ENCODE measurements around the gene RBMS1.

Gene RBMS1

DNA sequence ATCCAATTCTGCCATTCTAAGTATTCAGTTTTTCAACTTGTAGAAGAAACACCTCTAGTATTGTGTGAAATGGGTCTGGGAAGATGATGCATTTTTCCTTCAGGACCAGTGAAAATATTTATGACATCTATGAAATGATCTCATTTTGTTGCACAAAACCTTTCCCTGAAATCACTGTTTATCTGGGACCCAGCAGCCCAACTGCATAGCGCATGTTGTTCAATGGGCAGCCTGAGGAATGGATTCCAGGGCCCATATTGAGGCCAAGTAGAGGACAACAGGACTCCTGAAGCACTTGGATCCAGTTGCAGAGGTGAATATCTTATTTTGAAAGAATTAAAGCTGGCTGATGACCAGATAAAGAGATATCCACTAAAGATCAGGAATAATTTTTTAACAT is 7.3 kb downstream of the RBMS1 start:
- H3K9me3 ChIP-seq (ENCODE audit: control insufficient read depth, insufficient read depth, low read length): no peaks in the 10 kb centered on the region
- no peak for DNase-seq (ENCODE audit: low read depth, low spot score)
- H3K4me3 ChIP-seq (ENCODE audit: low read length): no peak overlapping the region
- no peaks in the 10 kb centered on the region for H3K36me3 ChIP-seq (ENCODE audit: control insufficient read depth, insufficient read depth, low read length)
- H3K27ac ChIP-seq (ENCODE audit: low read length): no peak overlapping the region
- no CpG with 5 or more reads among the region's 1 CpG for WGBS (ENCODE audit: insufficient coverage, insufficient read length)
- no peaks in the 10 kb centered on the region for H3K4me1 ChIP-seq (ENCODE audit: control insufficient read depth, insufficient read depth, low read length)
- H3K27me3 ChIP-seq (ENCODE audit: control insufficient read depth, insufficient read depth, low read length): no peaks in the 10 kb centered on the region

- H3K4me1 ChIP-seq (ENCODE audit: control insufficient read depth, insufficient read depth, low read length): no peaks in the 10 kb centered on the region
- DNase-seq (ENCODE audit: low read depth, low spot score): no peak
- H3K27ac ChIP-seq (ENCODE audit: low read length): no peak overlapping the region
These were observed 8.6 kb downstream of the RBMS1 start for GRCh38 chr2:160484859-160485520.

GRCh38 chr2:160482673-160483072 is 10.9 kb downstream of the RBMS1 start:
- no peaks in the 10 kb centered on the region for H3K27me3 ChIP-seq (ENCODE audit: control insufficient read depth, insufficient read depth, low read length)
- no peak overlapping the region for H3K27ac ChIP-seq (ENCODE audit: low read length)
- DNase-seq (ENCODE audit: low read depth, low spot score): no peak
- no peaks in the 10 kb centered on the region for H3K9me3 ChIP-seq (ENCODE audit: control insufficient read depth, insufficient read depth, low read length)
- no peaks in the 10 kb centered on the region for H3K36me3 ChIP-seq (ENCODE audit: control insufficient read depth, insufficient read depth, low read length)
- H3K4me3 ChIP-seq (ENCODE audit: low read length): no peak overlapping the region
- no CpG with 5 or more reads among the region's 2 CpGs for WGBS (ENCODE audit: insufficient coverage, insufficient read length)
- H3K4me1 ChIP-seq (ENCODE audit: control insufficient read depth, insufficient read depth, low read length): no peaks in the 10 kb centered on the region

More at GRCh38 chr2:160484859-160485520, 8.6 kb downstream of the RBMS1 start:
- H3K36me3 ChIP-seq (ENCODE audit: control insufficient read depth, insufficient read depth, low read length): no peaks in the 10 kb centered on the region
- WGBS (ENCODE audit: insufficient coverage, insufficient read length): no CpG with 5 or more reads among the region's 8 CpGs
- H3K9me3 ChIP-seq (ENCODE audit: control insufficient read depth, insufficient read depth, low read length): no peaks in the 10 kb centered on the region
- H3K27me3 ChIP-seq (ENCODE audit: control insufficient read depth, insufficient read depth, low read length): no peaks in the 10 kb centered on the region
- no peak overlapping the region for H3K4me3 ChIP-seq (ENCODE audit: low read length)

- Histone ChIP-seq H3K4me1 (ENCODE audit: control insufficient read depth, insufficient read depth, low read length) (peaks cover 3% of the 10 kb centered on the region), H3K9me3 (ENCODE audit: control insufficient read depth, insufficient read depth, low read length) (no peaks in the 10 kb centered on the region), H3K4me3 (ENCODE audit: low read length) (no peak overlapping the region), H3K36me3 (ENCODE audit: control insufficient read depth, insufficient read depth, low read length) (no peaks in the 10 kb centered on the region), H3K27me3 (ENCODE audit: control insufficient read depth, insufficient read depth, low read length) (no peaks in the 10 kb centered on the region), H3K27ac (ENCODE audit: low read length) (no peak overlapping the region)
- no peak for DNase-seq (ENCODE audit: low read depth, low spot score)
- WGBS (ENCODE audit: insufficient coverage, insufficient read length): no CpG with 5 or more reads among the region's 3 CpGs
These were observed 14.3 kb downstream of the RBMS1 start for GRCh38 chr2:160479269-160479668.

DNA sequence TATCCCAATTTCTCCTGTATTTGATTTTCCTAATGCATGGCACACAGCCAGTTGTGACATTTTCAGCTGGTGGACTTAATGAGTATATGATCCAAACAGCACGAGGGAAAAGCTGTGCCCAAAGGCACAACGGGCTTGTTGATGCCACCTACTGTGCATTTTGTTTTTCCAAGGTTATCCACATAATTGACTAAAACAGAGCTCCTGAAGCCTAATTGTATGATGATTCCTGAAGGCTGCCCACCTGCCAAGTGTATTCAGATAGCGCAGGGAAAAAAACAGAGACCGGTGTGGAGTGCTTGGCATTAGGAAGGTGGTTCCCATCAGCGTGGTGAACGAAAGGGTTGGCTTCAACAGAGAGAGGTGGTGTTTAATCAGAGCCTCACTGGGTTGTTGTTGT is 14.9 kb downstream of the RBMS1 start:
- no peak for DNase-seq (ENCODE audit: low read depth, low spot score)
- no peaks in the 10 kb centered on the region for H3K9me3 ChIP-seq (ENCODE audit: control insufficient read depth, insufficient read depth, low read length)
- no peaks in the 10 kb centered on the region for H3K27me3 ChIP-seq (ENCODE audit: control insufficient read depth, insufficient read depth, low read length)
- no peaks in the 10 kb centered on the region for H3K36me3 ChIP-seq (ENCODE audit: control insufficient read depth, insufficient read depth, low read length)
- H3K27ac ChIP-seq (ENCODE audit: low read length): no peak overlapping the region
- WGBS (ENCODE audit: insufficient coverage, insufficient read length): no CpG with 5 or more reads among the region's 6 CpGs
- H3K4me1 ChIP-seq (ENCODE audit: control insufficient read depth, insufficient read depth, low read length): peaks cover 3% of the 10 kb centered on the region
- no peak overlapping the region for H3K4me3 ChIP-seq (ENCODE audit: low read length)

DNA sequence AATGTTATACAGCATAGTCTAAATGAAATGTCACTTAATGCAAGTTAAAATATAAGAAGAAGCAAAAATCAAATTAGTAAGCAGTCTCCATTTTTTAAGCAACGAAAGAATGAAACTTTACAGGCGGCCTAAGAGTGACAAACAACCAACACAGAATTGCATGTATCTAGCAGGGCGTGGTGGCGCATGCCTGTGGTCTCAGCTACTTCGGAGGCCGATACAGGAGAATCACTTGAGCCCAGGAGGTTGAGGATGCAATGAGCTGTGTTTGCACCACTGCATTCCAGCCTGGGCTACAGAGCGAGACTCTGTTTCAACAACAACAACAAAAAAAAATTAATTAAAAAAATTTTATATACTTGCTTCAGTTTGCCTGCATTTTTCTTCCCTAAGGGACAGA is 16.6 kb downstream of the RBMS1 start:
- H3K9me3 ChIP-seq (ENCODE audit: control insufficient read depth, insufficient read depth, low read length): no peaks in the 10 kb centered on the region
- H3K27me3 ChIP-seq (ENCODE audit: control insufficient read depth, insufficient read depth, low read length): no peaks in the 10 kb centered on the region
- H3K4me1 ChIP-seq (ENCODE audit: control insufficient read depth, insufficient read depth, low read length): peaks cover 3% of the 10 kb centered on the region
- no peak for DNase-seq (ENCODE audit: low read depth, low spot score)
- H3K4me3 ChIP-seq (ENCODE audit: low read length): no peak overlapping the region
- H3K27ac ChIP-seq (ENCODE audit: low read length): no peak overlapping the region
- WGBS (ENCODE audit: insufficient coverage, insufficient read length): no CpG with 5 or more reads among the region's 7 CpGs
- H3K36me3 ChIP-seq (ENCODE audit: control insufficient read depth, insufficient read depth, low read length): no peaks in the 10 kb centered on the region

DNA sequence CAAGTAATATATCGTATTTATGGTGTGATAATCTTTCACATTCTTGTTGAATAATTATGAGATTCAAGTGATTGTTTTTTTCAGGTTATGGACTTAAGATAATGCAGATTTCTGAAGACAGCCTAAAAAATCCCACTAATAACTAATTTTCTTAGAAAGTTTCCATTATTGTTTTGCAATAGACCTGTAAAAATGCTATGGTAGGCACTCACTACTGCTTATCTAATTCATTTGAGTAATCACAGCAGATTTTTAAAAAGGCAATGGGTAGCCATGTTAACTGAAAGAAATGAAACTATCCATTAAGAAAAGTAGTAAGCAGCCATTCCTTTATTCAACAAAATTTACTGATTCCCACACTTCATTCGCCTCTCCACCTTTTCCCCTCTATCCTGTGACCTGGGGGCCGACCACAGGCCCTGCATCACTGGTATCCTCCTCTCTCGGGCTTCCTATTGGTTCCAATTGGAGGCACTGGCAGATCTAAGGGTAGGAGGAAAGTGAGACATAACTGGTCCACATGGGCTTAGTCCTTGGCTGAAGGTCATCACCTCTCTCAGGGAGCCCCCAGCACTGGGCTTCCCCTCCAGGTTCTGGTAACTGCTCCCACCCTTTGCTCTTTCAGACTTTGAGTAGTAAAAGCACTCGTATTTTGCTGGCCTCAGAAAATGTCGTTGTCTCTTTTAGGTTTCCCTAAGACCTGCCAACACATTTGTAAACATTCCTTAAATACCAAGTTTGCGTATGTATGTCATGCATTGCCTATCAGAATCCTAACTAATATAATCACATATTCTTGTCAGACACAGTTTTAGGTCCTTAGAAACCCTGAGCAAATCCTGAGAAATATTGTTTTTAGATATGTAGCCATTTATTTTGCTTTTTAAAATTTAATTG is 18.5 kb downstream of the RBMS1 start:
- Histone ChIP-seq H3K9me3 (ENCODE audit: control insufficient read depth, insufficient read depth, low read length) (no peaks in the 10 kb centered on the region), H3K36me3 (ENCODE audit: control insufficient read depth, insufficient read depth, low read length) (no peaks in the 10 kb centered on the region), H3K4me1 (ENCODE audit: control insufficient read depth, insufficient read depth, low read length) (peaks cover 3% of the 10 kb centered on the region), H3K27me3 (ENCODE audit: control insufficient read depth, insufficient read depth, low read length) (no peaks in the 10 kb centered on the region), H3K27ac (ENCODE audit: low read length) (no peak overlapping the region), H3K4me3 (ENCODE audit: low read length) (no peak overlapping the region)
- DNase-seq (ENCODE audit: low read depth, low spot score): no peak
- no CpG with 5 or more reads among the region's 7 CpGs for WGBS (ENCODE audit: insufficient coverage, insufficient read length)

DNA sequence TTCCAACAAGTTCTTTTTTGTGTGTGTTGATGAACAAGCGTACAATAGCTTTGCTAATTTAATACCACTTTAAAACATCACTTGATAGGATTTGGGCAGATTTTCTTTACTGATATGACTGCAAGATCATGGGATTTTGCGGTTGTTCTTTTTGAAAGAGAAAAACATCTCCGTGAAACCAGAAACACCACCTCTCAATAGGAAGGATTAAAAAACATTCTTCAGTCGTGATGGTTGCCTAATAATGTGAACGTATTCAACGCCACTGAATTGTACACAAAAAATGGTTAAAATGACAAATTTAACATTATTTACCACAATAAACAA is 19.3 kb downstream of the RBMS1 start:
- Histone ChIP-seq H3K27ac (ENCODE audit: low read length) (no peak overlapping the region), H3K9me3 (ENCODE audit: control insufficient read depth, insufficient read depth, low read length) (no peaks in the 10 kb centered on the region), H3K4me1 (ENCODE audit: control insufficient read depth, insufficient read depth, low read length) (peaks cover 3% of the 10 kb centered on the region), H3K4me3 (ENCODE audit: low read length) (no peak overlapping the region), H3K27me3 (ENCODE audit: control insufficient read depth, insufficient read depth, low read length) (no peaks in the 10 kb centered on the region), H3K36me3 (ENCODE audit: control insufficient read depth, insufficient read depth, low read length) (no peaks in the 10 kb centered on the region)
- no peak for DNase-seq (ENCODE audit: low read depth, low spot score)
- WGBS (ENCODE audit: insufficient coverage, insufficient read length): no CpG with 5 or more reads among the region's 6 CpGs

DNA sequence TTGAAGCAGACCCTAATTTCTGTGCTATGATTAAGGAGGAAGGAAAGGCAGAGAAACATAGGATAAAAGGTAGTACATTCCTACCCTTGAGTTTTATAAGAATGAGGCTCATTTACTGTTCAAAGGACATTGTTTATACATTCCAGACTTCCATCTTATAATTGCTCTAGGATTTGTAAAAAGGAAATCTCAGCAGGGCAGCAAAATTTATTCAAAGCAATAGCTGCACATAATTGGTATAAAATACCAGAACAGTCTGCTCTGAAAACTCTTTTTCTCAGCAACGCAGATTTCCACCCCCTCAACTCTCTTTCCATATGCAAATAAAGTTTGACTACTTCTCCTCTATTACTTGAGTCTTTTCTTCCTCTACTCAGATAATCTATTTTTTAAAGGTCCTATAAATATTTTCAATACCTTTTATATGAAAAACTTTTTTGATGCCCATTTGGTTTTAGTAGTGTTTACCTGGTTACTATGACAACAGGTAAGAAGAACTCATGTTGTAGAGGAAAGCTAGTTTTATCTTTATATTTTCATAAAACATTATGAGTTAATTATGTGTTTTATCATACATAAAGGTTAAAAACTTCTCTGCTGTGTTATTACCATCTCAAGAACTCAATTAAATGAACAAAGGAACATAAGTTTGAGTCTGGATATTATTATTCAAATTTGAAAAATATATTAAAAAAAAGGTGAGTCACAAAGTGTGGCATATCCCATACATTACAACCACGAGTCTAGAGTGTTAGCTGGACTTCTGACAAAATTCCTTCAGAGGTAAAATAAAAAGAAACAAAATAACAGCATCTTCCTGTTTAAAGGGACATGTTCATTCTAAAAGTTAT is 19.9 kb downstream of the RBMS1 start:
- no peak for DNase-seq (ENCODE audit: low read depth, low spot score)
- H3K27me3 ChIP-seq (ENCODE audit: control insufficient read depth, insufficient read depth, low read length): no peaks in the 10 kb centered on the region
- no CpG with 5 or more reads among the region's 2 CpGs for WGBS (ENCODE audit: insufficient coverage, insufficient read length)
- no peak overlapping the region for H3K27ac ChIP-seq (ENCODE audit: low read length)
- no peak overlapping the region for H3K4me3 ChIP-seq (ENCODE audit: low read length)
- H3K9me3 ChIP-seq (ENCODE audit: control insufficient read depth, insufficient read depth, low read length): no peaks in the 10 kb centered on the region
- no peaks in the 10 kb centered on the region for H3K36me3 ChIP-seq (ENCODE audit: control insufficient read depth, insufficient read depth, low read length)
- H3K4me1 ChIP-seq (ENCODE audit: control insufficient read depth, insufficient read depth, low read length): peaks cover 3% of the 10 kb centered on the region

GRCh38 chr2:160472839-160473251 is 20.8 kb downstream of the RBMS1 start:
- Histone ChIP-seq H3K27me3 (ENCODE audit: control insufficient read depth, insufficient read depth, low read length) (no peaks in the 10 kb centered on the region), H3K27ac (ENCODE audit: low read length) (no peak overlapping the region), H3K9me3 (ENCODE audit: control insufficient read depth, insufficient read depth, low read length) (no peaks in the 10 kb centered on the region), H3K4me1 (ENCODE audit: control insufficient read depth, insufficient read depth, low read length) (peaks cover 3% of the 10 kb centered on the region), H3K4me3 (ENCODE audit: low read length) (no peak overlapping the region), H3K36me3 (ENCODE audit: control insufficient read depth, insufficient read depth, low read length) (no peaks in the 10 kb centered on the region)
- WGBS (ENCODE audit: insufficient coverage, insufficient read length): no CpG with 5 or more reads among the region's 4 CpGs
- DNase-seq (ENCODE audit: low read depth, low spot score): no peak
